Central memory CD8-positive, alpha-beta T cell (primary cell): ENCODE results near the gene ZDHHC21.

Experiments
- ATAC-seq: fragments of 150-1000 bp; cut with Tn5 transposase; replicated peaks from 2 replicates; pipeline ENCODE4 v1.10.0; 2022; ENCODE audit warnings: mild to moderate bottlenecking, moderate FRiP score, moderate number of reproducible peaks; ENCODE audit not compliant: poor library complexity, severe bottlenecking; ENCODE audit errors: extremely low read depth
- DNase-seq, 2 donors: peaks; one replicate each; pipeline ENCODE4 v3.0.0; 2021; ENCODE audit warnings: low spot score in 2 of 2
- H3K27ac Mint-ChIP-seq: one replicate; pipeline ENCODE4 v1.8.0; 2022; ENCODE audit warnings: low read depth, mild to moderate bottlenecking, moderate library complexity, mixed read lengths
- H3K27me3 Mint-ChIP-seq: one replicate; pipeline ENCODE4 v1.8.0; 2022; ENCODE audit warnings: mixed read lengths
- H3K36me3 Mint-ChIP-seq: one replicate; pipeline ENCODE4 v1.8.0; 2022; ENCODE audit warnings: mild to moderate bottlenecking, moderate library complexity, mixed read lengths; ENCODE audit not compliant: insufficient read depth
- H3K4me1 Mint-ChIP-seq: one replicate; pipeline ENCODE4 v1.8.0; 2022; ENCODE audit warnings: mixed read lengths
- H3K4me3 Mint-ChIP-seq: one replicate; pipeline ENCODE4 v1.8.0; 2022; ENCODE audit warnings: mild to moderate bottlenecking, moderate library complexity, mixed read lengths
- H3K9me3 Mint-ChIP-seq: one replicate; pipeline ENCODE4 v1.8.0; 2022; ENCODE audit warnings: mixed read lengths

The ZDHHC21 gene

DNA sequence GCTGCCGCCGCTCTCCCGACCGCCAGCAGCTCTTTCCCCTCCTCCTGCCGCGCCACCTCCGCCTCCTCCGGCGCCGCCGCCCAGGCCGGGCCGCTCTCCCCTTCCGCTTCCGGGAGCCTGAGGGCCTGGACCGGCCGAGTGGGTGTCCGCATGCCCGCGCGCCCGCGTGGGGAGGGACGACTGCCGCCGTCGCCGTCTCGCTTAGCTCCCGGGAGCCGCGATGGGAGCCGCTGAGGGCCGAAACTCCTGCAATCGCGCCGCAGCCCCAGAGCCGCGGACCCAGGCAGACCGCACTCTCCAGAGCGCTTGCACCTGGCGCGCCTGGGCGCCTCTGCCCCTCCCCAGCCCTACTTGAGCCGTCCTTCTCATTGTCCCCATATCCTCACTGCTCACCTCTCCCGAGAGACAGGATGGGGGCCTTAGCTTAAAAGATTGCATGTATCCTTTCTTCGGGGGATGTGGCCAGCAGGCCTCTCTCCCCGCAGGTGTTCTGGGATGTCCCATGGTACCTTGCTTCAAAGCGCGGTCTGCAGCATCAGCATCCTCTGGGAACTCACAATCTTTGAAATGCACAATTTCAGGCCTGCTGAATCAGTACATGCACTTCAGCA is at the start of gene ZDHHC21:
TSS of gene ZDHHC21 (minus strand) at position 182 of the 611 bp plus-strand sequence. CDS start 19,092 bp downstream, outside the sequence.
- ATAC-seq (peak; percentile 66), DNase-seq (peak; percentile 28 to 35)
- Mint-ChIP-seq H3K36me3 (peaks cover 13% of the 10 kb centered on the region), H3K4me1 (peaks cover 34% of the 10 kb centered on the region), H3K9me3 (no peaks in the 10 kb centered on the region), H3K27ac (peak within 1 kb of the TSS; percentile 94), H3K4me3 (peak within 1 kb of the TSS; percentile 94), H3K27me3 (no peaks in the 10 kb centered on the region)

GRCh38 chr9:14741369-14741768 is 48.1 kb upstream of the ZDHHC21 start:
- Mint-ChIP-seq H3K4me1 (no peaks in the 10 kb centered on the region), H3K36me3 (no peaks in the 10 kb centered on the region), H3K27ac (no peak overlapping the region), H3K9me3 (peaks cover 6% of the 10 kb centered on the region), H3K27me3 (peaks cover 42% of the 10 kb centered on the region), H3K4me3 (no peak overlapping the region)
- ATAC-seq (no peak), DNase-seq (no peak)

- peaks cover 40% of the 10 kb centered on the region for H3K27me3 Mint-ChIP-seq
- no peak overlapping the region for H3K27ac Mint-ChIP-seq
- no peaks in the 10 kb centered on the region for H3K36me3 Mint-ChIP-seq
- no peaks in the 10 kb centered on the region for H3K9me3 Mint-ChIP-seq
- no peak for DNase-seq
- H3K4me3 Mint-ChIP-seq, result no peak overlapping the region
- no peaks in the 10 kb centered on the region for H3K4me1 Mint-ChIP-seq
- ATAC-seq, result no peak
Observed at GRCh38 chr9:14733133-14733532, 39.9 kb upstream of the ZDHHC21 start.

DNA sequence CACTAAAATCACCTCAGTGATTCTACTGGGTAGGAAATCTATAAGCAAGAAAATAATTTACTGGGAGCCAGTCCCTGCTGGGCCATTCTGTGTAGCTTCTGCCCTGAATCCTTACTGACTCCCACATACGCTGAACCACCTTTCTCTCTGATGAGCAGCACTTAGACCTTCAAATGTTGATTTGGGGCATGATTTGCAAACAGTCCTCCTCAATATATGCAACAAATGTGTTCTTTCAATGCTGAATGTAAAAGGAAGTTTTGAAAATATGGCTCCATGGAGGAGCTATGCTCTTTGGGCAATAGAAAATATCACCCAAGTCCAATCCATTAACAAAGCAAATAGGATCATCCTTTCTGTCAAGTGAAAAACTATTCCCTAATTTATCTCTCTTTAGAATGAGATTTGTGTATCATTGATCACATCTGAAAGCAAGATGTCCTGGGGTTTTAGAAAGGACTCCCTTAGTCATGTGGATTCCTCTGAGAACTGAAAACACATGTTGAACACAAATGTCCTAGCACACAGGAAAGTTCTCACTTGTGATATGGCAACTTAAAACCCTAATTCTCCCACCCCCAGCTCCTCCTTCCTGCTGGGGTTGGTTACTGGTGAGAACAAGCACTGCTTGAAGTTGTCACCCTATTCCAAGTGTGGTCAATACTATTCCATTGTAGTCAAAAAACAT is 38.2 kb upstream of the ZDHHC21 start:
- no peak for DNase-seq
- Mint-ChIP-seq H3K36me3 (no peaks in the 10 kb centered on the region), H3K4me1 (no peaks in the 10 kb centered on the region), H3K4me3 (no peak overlapping the region), H3K27ac (no peak overlapping the region), H3K27me3 (peaks cover 28% of the 10 kb centered on the region), H3K9me3 (no peaks in the 10 kb centered on the region)
- no peak for ATAC-seq

DNA sequence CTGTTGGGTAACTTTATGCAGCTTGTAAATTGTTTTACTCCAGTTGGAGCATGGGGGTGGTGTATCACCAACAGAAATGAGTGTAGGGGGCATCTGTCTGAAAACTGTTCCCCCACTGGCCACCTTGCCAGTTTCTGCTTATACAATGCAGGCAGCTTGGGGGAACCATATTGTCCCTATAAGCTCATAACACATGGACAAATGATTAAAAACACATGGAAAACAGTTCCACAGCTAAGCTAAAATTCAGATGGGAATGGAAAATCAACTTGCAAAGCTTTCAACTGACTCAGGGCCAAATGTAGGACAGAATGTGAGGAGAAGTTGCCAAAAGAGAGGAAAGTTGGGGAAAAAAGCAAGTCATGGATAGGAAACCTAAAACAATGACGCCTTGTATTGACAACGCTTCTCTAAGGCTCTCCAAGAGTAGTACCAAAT is 37.2 kb upstream of the ZDHHC21 start:
- no peak for ATAC-seq
- H3K4me1 Mint-ChIP-seq, result no peaks in the 10 kb centered on the region
- H3K9me3 Mint-ChIP-seq, result no peaks in the 10 kb centered on the region
- no peaks in the 10 kb centered on the region for H3K36me3 Mint-ChIP-seq
- H3K4me3 Mint-ChIP-seq, result no peak overlapping the region
- H3K27ac Mint-ChIP-seq, result no peak overlapping the region
- no peak for DNase-seq
- H3K27me3 Mint-ChIP-seq, result peaks cover 23% of the 10 kb centered on the region

- H3K9me3 Mint-ChIP-seq, result no peaks in the 10 kb centered on the region
- H3K4me3 Mint-ChIP-seq, result no peak overlapping the region
- no peak for ATAC-seq
- no peaks in the 10 kb centered on the region for H3K36me3 Mint-ChIP-seq
- DNase-seq, result no peak
- H3K27me3 Mint-ChIP-seq, result peaks cover 40% of the 10 kb centered on the region
- H3K27ac Mint-ChIP-seq, result no peak overlapping the region
- no peaks in the 10 kb centered on the region for H3K4me1 Mint-ChIP-seq
Observed at GRCh38 chr9:14723301-14723700, 30.1 kb upstream of the ZDHHC21 start.

DNA sequence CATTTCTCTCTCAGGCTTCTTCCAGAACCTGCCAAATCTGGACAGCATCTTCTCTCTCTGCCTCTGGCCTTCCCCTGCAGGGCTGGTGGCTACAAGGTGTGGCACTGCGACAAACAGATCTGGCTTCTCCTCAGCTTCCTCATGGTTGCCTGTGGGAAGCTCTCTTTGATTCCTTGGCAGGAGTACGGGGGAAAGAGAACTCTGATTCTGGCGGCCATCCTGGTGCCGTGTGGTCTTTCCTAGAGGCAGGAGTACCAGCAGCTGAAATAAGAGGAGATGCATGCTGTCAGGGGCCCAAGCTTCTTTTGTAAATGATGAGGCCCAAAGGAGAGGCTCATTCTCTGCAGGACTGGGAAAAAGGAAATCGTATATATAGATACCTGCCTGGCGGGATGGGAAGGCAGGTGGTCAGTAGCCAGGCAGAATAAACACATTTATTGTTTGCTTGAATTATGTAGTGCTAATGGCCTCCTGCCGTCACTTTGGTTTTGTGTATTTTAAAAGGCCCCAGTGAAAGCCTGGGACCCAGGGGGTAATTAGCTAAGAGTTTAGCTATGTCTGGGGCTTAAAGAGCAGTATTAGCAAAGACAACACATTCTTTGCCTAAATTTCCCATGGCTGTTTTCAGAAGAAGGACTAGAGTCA is 29.3 kb upstream of the ZDHHC21 start, which contains the start of gene CER1:
TSS of gene CER1 (minus strand) at position 343 of the 645 bp plus-strand sequence. CDS start at position 282, 61 bp downstream.
- no peaks in the 10 kb centered on the region for H3K4me1 Mint-ChIP-seq
- H3K27ac Mint-ChIP-seq, result no peak within 1 kb of the TSS
- H3K9me3 Mint-ChIP-seq, result no peaks in the 10 kb centered on the region
- peaks cover 40% of the 10 kb centered on the region for H3K27me3 Mint-ChIP-seq
- DNase-seq (no peak), ATAC-seq (no peak)
- no peak within 1 kb of the TSS for H3K4me3 Mint-ChIP-seq
- H3K36me3 Mint-ChIP-seq, result no peaks in the 10 kb centered on the region

DNA sequence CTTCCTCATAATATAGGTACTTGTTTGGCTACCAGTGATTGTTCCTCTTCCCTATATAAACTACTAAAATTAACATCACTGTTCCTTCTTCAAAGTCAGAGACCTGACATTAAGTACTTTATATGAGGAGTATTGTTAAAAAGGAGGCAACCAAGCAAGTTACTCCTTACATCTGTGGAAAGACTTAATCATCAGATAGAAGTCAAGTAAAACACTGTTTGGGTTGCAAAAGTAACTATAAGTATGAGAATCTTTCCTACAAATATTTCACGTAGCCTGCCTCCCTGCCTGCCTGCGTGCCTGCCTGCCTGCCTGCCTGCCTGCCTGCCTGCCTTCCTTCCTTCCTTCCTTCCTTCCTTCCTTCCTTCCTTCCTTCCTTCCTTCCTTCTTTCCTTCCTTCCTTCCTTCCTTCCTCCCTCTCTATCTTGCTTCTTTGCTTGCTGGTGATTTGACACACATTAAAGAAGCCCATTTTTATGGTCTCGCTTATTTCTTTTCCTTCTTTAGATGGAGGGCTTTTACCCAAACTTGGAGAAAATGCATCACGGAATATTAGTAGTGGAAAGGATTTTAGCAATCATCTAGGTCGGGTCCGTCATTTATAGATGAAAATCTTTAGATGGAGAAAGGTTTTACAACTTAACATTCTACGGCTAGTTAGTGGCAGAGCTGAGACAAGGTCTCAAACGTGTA is 26.1 kb upstream of the ZDHHC21 start:
- H3K9me3 Mint-ChIP-seq, result no peaks in the 10 kb centered on the region

DNA sequence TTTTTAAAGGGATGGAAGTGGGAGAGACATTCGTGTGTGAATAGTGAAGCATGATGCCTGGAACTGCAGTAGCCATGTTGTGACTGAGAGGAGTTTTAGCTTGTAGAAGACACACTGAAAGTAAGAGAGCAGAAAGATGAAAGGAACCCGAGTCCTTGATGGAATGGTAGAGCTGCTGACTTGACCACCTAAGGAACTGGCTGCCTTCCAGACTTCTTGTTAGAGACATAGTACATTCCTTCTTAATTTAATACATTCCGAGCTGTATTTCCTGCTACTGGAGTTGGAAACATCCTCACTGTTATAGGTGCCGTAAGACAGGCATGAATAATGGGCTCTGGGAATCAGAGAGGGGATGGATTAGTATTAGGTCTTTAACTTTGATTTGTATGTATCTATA is 21.9 kb upstream of the ZDHHC21 start:
- ATAC-seq (no peak), DNase-seq (no peak)
- Mint-ChIP-seq H3K27me3 (peaks cover 64% of the 10 kb centered on the region), H3K36me3 (peaks cover 3% of the 10 kb centered on the region), H3K27ac (no peak overlapping the region), H3K4me3 (no peak overlapping the region), H3K4me1 (no peaks in the 10 kb centered on the region), H3K9me3 (no peaks in the 10 kb centered on the region)

More for the DNA sequence above, 26.1 kb upstream of the ZDHHC21 start:
- no peak overlapping the region for H3K27ac Mint-ChIP-seq
- H3K36me3 Mint-ChIP-seq, result no peaks in the 10 kb centered on the region
- H3K4me1 Mint-ChIP-seq, result no peaks in the 10 kb centered on the region
- peaks cover 47% of the 10 kb centered on the region for H3K27me3 Mint-ChIP-seq
- ATAC-seq, result no peak
- H3K4me3 Mint-ChIP-seq, result no peak overlapping the region
- no peak for DNase-seq

- ATAC-seq (no peak), DNase-seq (no peak)
- Mint-ChIP-seq H3K36me3 (peaks cover 3% of the 10 kb centered on the region), H3K27me3 (peaks cover 75% of the 10 kb centered on the region), H3K27ac (no peak overlapping the region), H3K4me1 (no peaks in the 10 kb centered on the region), H3K9me3 (no peaks in the 10 kb centered on the region), H3K4me3 (no peak overlapping the region)
Observed at GRCh38 chr9:14713187-14713767, 20.0 kb upstream of the ZDHHC21 start.

- no peak overlapping the region for H3K4me3 Mint-ChIP-seq
- DNase-seq, result no peak
- no peaks in the 10 kb centered on the region for H3K4me1 Mint-ChIP-seq
- H3K27ac Mint-ChIP-seq, result no peak overlapping the region
- ATAC-seq, result no peak
- H3K36me3 Mint-ChIP-seq, result peaks cover 3% of the 10 kb centered on the region
- peaks cover 8% of the 10 kb centered on the region for H3K9me3 Mint-ChIP-seq
- peaks cover 97% of the 10 kb centered on the region for H3K27me3 Mint-ChIP-seq
Observed at GRCh38 chr9:14710804-14711203, 17.6 kb upstream of the ZDHHC21 start.

DNA sequence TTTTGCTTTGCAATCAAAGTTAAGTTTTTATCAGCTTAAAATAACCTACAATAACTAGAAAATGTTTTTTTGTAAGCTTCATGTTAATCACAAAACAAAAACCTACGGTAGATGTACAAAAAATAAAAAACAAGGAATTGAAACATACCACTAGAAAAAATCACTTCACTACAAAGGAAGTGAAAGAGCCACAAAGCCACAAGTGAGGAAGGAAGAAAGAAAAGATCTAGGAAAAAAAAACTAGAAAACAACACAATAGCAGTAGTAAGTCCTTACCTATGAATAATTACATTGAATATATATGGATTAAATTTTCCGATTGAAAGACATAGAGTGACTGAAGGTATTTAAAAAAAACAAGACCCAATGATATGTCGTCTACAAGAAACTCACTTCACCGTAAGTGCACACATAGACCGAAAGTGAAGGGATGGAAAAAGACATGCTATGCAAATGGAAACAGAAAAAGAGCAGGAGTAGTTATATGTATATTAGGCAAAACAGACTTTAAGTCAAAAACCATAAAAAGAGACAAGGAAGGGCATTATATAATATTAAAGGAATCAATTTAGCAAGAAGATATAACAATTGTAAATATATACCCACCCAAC is 13.4 kb upstream of the ZDHHC21 start:
- Mint-ChIP-seq H3K36me3 (peaks cover 3% of the 10 kb centered on the region), H3K4me3 (no peak overlapping the region), H3K4me1 (no peaks in the 10 kb centered on the region), H3K27ac (no peak overlapping the region), H3K9me3 (peaks cover 18% of the 10 kb centered on the region), H3K27me3 (peaks cover 55% of the 10 kb centered on the region)
- no peak for ATAC-seq
- no peak for DNase-seq
